Kidney (tissue), 14 donors: ENCODE results near the gene CDK9. TPM values are rescaled to one million over a fixed set of nuclear protein-coding genes. Genes with fewer than 3 reads are reported as not detected.
A peak's percentile ranks its signal among the peaks of the same experiment; 100 is the strongest.

Source experiments
- DNase-seq, 5 donors: peaks; one replicate each; pipeline ENCODE4 v3.0.0-alpha.2; 2013 to 2020
- FAIRE-seq: peaks from 2 replicates; lab custom pipeline; 2012; peaks lifted over from hg19 to GRCh38; lab: Jason Lieb, UNC
- H3K27ac ChIP-seq, 2 donors: one replicate each; pipeline ENCODE4 v1.7.0; 2013; ENCODE audit warnings: low read depth in 2 of 2, low read length in 2 of 2, inconsistent platforms in 1 of 2
- H3K27me3 ChIP-seq: one replicate; pipeline ENCODE4 v1.7.1; 2013; ENCODE audit warnings: low read length, inconsistent platforms; ENCODE audit not compliant: control insufficient read depth, insufficient read depth
- H3K36me3 ChIP-seq, 3 donors: one replicate each; pipeline versions ENCODE4 v1.7.0 to v1.7.1; 2013; ENCODE audit warnings: low read length in 3 of 3, control low read depth in 1 of 3, inconsistent platforms in 1 of 3; ENCODE audit not compliant: insufficient read depth in 3 of 3, control insufficient read depth in 2 of 3
- H3K4me1 ChIP-seq, 3 donors: one replicate each; pipeline versions ENCODE4 v1.7.0 to v1.7.1; 2013; ENCODE audit warnings: low read length in 3 of 3, inconsistent platforms in 1 of 3, low read depth in 1 of 3; ENCODE audit not compliant: control insufficient read depth in 2 of 3, insufficient read depth in 2 of 3
- H3K4me3 ChIP-seq, 3 donors: one replicate each; pipeline versions ENCODE4 v1.7.0 to v1.8.1; 2013; ENCODE audit warnings: low read length in 3 of 3, control low read depth in 1 of 3, inconsistent platforms in 1 of 3
- H3K9ac ChIP-seq, 3 donors: one replicate each; pipeline versions ENCODE4 v1.7.0 to v1.7.1; 2013; ENCODE audit warnings: low read length in 3 of 3, control low read depth in 1 of 3, inconsistent platforms in 1 of 3
- H3K9me3 ChIP-seq, 3 donors: one replicate each; pipeline versions ENCODE4 v1.7.0 to v1.7.1; 2013; ENCODE audit warnings: low read length in 3 of 3, control low read depth in 1 of 3, inconsistent platforms in 1 of 3; ENCODE audit not compliant: control insufficient read depth in 2 of 3, insufficient read depth in 1 of 3
- CTCF ChIP-seq: IDR thresholded peaks from 3 replicates; pipeline ENCODE4 v1.5.1; 2012; ENCODE audit warnings: mild to moderate bottlenecking, moderate library complexity, borderline replicate concordance; ENCODE audit not compliant: insufficient read depth; ENCODE audit errors: extremely low read depth
- intact Hi-C: fragments of 100-400 bp; cut with DNase I; formaldehyde crosslinking; loops from one replicate; pipeline ENCODE4 v1.11.1; 2022
- polyA plus RNA-seq: library from polyadenylated mRNA; stranded (reverse); fragments of 350-450 nt; fragmentation: Illumina TruSeq; extraction: RNeasy Lipid Tissue Mini Kit (QIAGEN cat#74804); gene quantifications from one replicate; pipeline ENCODE4 v1.2.3, GENCODE V29; 2014; ENCODE audit warnings: low read depth, low replicate concordance; ENCODE audit not compliant: insufficient read depth
- total RNA-seq: library from RNA; stranded (reverse); fragmentation: NEBNext Ultra II Directional; extraction: Animal tissue kit (Norgen Biotek cat#: 25700); gene quantifications from one replicate; pipeline ENCODE4 v1.2.1, GENCODE V29; 2021
- donor health status: control.
- donor health status: control.
- donor health status: control.
- donor health status: control.
- donor health status: control.
- donor health status: DM: yes; HTN: yes; CAD: no.
- donor health status: Normal renal cell carcinoma (clear cell type).

Gene CDK9
- total and polyA plus RNA-seq, 2 donors from 2014 or later, result 45.2 to 93.5 TPM

- DNase-seq (no peak), FAIRE-seq (no peak)
- Histone ChIP-seq H3K27ac (no peak overlapping the region), H3K27me3 (no peaks in the 10 kb centered on the region), H3K9ac (no peak overlapping the region), H3K36me3 (no peaks in the 10 kb centered on the region), H3K4me3 (no peak overlapping the region), H3K9me3 (no peaks in the 10 kb centered on the region), H3K4me1 (peaks cover 0 to 10% (median 0%) of the 10 kb centered on the region in 3 donors)
- TF ChIP-seq CTCF, result no peak
- intact Hi-C loops, result no loop called here
Observed at GRCh38 chr9:127773981-127774380, 11.9 kb upstream of the CDK9 start.

GRCh38 chr9:127776195-127776923 lies 9.5 kb upstream of the CDK9 start:
- DNase-seq (peak in 2 of 5 donors; percentile 46 to 49), FAIRE-seq (no peak)
- Histone ChIP-seq H3K27ac (no peak overlapping the region), H3K4me3 (no peak overlapping the region), H3K36me3 (no peaks in the 10 kb centered on the region), H3K9me3 (no peaks in the 10 kb centered on the region), H3K9ac (no peak overlapping the region), H3K4me1 (no peaks in the 10 kb centered on the region), H3K27me3 (no peaks in the 10 kb centered on the region)
- intact Hi-C loops, result loop anchor here (5.0 kb wide), 1 partner anchor 34 kb away; no protein-coding TSS in a partner anchor
- no peak for TF ChIP-seq CTCF

- H3K27me3 ChIP-seq, result no peaks in the 10 kb centered on the region
- H3K36me3 ChIP-seq, result no peaks in the 10 kb centered on the region
- no peak overlapping the region for H3K4me3 ChIP-seq
- H3K27ac ChIP-seq, result no peak overlapping the region
- no peak overlapping the region for H3K9ac ChIP-seq
- H3K9me3 ChIP-seq, result no peaks in the 10 kb centered on the region
- TF ChIP-seq CTCF, result no peak
- intact Hi-C loops, result loop anchor here (5.0 kb wide), 1 partner anchor 35 kb away; no protein-coding TSS in a partner anchor
- no peaks in the 10 kb centered on the region for H3K4me1 ChIP-seq
- no peak for DNase-seq
- no peak for FAIRE-seq
Observed at GRCh38 chr9:127776924-127777289, 8.9 kb upstream of the CDK9 start.
